HG02852 (cell line): Measurements from ENCODE around the gene CNTNAP1.
A peak's percentile ranks its signal among the peaks of the same experiment; 100 is the strongest.
"Not testable (repeated sequence)": the region's sequence is repeated elsewhere in the genome, so short reads cannot be mapped to it uniquely, and the experiment has no call there.

Experiments
- ATAC-seq: cut with Tn5 transposase; IDR thresholded peaks from one replicate; pipeline ENCODE4 v1.9.1; 2021; ENCODE audit warnings: mild to moderate bottlenecking, moderate library complexity; ENCODE audit not compliant: unreplicated experiment

CNTNAP1 gene

DNA sequence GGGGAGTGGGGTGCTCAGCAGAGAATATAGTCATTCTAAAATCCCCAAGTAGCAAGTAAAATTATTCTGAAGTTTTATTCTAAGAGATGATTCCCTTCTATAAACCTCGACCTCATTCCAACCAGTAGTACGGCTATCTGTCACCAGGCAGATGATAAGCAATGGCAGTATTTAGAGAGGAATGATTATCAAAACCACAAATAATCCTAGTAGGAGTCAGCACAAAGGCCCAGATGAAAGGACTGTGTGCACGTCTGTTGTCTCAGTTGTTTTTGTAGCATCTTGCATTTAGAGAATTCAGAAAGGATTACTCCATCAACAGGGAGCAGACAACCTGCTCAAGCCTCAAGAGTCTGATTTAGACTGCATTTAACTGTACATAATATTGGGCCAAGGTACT lies 41.3 kb downstream of the CNTNAP1 start:
- ATAC-seq = no peak

DNA sequence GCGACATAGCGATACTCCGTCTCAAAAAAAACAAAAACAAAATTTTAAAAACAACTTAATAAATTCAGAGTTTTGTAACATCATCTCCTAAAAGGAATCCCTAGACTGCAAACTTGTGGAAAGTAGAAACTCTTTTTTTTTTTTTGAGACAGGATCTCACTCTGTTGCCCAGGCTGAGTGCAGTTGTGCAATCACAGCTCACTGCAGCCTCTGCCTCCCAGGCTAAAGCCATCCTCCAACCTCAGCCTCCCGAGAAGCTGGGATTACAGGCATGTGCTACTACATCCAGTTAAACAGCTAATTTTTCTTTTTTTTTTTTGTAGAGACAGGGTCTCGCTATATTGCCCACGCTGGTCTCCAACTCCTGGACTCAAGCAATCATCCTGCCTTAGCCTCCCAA lies 42.8 kb downstream of the CNTNAP1 start:
- no peak for ATAC-seq

DNA sequence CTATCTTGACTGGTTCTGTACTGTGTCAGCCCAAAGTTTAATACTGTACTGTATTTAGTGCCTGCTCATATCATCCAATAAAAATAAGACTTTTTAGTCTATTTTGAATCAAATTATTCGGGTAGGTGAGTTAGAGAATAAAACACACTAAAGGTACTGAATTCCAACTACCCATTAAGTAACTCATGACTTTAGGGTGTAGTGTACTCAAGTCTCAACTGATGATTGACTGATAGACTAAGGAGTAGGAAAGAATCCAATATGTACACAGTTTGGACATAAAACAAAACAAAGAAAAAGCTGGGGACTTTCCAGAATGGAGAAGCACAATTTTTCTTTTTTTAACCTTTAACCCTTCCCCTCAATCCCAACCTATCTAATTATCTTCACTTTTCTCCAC lies 58.4 kb downstream of the CNTNAP1 start:
- ATAC-seq = no peak

DNA sequence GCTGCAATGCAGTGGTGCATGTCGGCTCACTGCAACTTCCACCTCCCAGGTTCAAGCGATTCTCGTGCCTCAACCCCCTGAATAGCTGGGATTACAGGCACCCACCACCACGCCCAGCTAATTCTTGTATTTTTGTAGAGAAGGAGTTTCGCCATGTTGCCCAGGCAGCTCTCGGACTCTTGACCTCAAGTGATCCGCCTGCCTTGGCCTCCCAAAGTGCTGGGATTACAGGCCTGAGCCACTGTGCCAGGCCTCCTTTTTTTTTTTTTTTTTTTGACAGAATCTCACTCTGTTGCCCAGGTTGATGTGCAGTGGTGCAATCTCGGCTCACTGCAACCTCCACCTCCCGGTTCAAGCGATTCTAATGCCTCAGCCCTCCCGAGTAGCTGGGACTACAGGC lies 60.6 kb downstream of the CNTNAP1 start:
- ATAC-seq = not testable (repeated sequence)

DNA sequence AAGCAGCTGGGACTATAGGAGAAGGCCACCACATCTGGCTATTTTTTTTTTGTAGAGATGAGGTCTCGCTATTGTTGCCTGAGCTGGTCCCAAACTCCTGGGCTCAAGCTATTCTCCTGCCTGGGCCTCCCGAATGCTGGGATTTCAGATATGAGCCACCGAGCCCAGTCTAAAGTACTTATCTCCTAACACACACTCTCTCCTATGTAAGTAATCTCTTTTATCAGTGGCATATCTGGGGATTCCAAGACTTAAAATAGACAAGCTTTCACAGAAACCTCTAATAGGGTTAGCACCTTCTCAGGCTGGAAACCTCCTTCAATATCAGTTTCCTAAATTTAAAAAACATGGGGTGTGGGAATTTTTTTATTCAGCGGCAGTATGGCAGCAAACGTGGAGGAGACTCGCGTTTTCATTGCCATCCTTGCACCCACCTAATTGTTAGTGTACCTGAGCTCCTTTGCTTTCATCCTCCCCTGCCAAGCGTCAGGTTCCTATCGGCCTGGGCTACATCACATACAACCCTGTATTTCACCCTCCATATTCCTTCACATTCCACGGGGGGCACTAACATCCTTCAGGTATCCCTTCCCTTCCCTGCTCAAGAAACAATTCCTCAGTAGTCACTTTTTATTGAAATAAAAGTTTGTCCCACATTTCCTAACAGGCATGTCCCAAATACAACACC lies 61.4 kb downstream of the CNTNAP1 start:
- ATAC-seq = no peak

DNA sequence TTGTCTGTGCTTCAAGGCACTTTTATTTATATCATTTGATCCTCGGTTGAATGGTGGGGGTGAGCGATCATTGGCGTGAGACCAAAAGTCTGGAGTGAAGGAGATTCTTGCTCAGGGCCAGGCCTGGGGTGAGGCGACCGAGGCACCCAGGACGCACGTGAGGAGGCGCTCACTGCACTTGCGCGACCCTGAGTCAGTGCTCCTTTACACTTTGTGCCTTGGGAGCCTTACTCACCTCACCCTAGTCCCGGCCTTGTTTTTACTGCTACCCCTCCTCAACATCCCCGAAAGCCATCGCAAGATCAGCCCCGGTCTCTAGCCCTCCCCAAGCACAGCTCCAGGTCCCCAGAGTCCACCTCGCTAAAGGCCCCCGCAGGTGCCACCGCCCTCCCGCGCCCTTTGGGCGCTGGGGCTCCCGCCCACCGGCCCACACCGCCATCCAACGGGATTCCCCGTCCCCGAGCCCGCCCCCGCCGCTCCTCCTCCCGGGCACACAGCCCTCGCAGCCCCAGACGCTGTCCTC lies 62.0 kb downstream of the CNTNAP1 start:
- ATAC-seq = peak; percentile 62

DNA sequence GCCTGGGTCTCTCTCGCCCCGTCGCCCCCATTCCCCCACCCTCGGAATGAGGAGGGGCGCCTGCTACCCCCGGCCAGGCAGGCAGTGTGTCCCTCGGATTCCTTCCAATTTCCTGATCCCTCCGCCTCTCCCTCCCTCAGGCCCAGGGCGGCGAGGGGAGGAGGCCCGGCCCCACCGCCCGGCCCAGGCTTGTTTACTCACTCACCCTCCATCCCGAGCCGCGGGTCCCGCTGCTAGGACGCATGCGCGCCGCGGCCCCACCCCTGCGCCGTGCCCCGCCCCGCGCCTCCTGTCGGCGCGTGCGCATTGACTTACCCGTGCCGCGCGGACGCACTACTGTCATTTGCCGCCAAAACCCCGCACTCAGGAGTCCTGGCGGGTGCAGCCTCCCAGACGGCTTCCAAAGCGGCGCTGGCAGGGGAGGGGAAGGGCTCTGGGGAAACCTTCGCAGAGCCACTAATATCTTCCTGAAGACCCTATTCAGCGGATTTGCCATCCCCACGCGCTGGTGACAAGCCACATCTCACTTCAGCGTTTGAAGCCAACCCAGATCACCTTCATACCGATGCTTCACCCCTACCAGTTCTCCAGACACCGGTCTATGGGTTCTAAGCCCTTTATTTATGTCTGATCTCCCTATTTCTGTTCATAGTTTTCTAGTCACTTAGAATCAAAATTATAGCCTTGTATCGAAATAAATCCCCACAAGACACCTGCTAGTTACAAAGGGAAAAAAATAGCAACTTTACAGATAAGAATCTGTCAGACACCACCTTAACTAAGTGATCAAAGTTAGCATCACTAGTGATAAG lies 62.7 kb downstream of the CNTNAP1 start, which contains the start of gene EZH1:
EZH1 (minus strand) TSS at position 235 of the 812 bp plus-strand sequence. CDS start 16,099 bp downstream, outside the sequence.
- ATAC-seq = peak; percentile 75

DNA sequence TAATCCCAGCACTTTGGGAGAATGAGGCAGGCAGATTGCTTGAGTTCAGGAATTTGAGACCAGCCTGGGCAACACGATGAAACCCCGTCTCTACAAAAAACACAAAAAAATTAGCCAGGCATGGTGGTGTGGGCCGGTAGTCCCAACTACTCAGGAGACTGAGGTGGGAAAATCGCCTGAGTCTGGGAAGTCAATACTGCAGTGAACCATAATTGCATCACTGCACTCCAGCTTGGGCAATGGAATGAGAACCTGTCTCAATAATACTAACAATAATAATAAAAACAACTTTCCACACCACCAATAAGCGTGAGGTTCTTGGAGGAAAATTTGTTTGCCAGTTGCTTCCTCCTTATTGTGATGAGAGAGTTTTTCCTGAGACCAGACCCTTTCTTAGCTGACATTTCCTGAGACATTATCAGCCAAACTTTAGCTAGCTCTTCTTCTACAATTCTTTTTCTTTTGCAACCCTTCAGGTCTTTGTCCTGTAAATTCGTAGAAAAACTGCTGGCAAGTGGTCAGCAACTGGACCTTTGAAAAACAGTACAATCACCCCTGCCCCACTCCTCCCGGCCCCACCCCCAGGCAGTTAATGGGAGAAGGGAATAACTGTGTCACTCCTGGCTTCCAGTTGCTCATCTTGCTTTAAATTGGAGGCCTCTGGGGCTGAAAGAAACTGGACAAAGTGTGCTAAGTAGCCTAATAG lies 66.0 kb downstream of the CNTNAP1 start:
- no peak for ATAC-seq

DNA sequence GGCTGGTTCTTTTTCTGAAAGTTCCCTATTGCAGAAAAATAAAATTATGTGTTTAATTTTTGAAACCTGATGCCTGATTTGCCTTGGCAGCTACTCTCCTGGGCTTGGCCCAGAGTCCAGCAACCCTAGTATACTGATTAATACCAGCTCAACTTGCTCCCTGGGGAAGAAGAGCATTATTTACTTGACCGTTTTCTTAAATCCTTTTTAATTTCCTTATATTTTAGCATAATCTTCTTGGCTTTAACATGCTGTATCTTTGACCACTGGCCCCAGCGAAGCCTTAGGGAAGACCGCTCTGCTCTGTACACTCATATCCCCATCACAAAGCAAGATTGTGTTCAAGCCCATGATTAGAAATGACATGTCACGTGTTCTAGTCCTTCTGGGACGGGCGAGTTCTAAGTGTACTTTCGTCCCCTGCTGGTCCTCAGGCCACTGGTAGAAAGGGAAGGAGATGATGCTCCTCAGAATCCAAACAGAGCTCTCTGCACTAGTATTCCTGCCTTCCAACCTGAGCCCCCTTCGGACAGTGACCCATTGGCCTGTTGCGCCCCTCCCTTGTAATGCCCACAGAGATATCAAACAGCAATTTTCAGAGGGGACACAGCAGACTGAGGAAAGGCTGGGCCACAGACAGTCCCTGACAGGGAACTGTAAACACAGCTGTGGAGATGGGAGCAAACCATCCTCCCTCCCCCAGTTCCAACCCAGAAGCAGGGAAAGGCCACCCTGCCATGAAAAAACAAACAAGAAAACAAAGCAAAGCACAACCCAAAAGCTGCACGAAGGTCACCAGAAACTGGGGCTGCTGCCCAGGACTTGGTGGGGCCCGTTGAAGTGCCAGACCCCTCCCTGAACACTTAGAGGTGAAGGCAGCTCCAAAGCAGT lies 66.8 kb downstream of the CNTNAP1 start:
- ATAC-seq = no peak
